CD4-positive, alpha-beta T cell treated with Interleukin-15 for 4 hours (primary cell): ENCODE results near the gene HOXB2.

ENCODE experiments used
- DNase-seq: peaks from one replicate; pipeline ENCODE4 v3.0.0-alpha.2; 2020; ENCODE audit warnings: low spot score

The HOXB2 gene

DNA sequence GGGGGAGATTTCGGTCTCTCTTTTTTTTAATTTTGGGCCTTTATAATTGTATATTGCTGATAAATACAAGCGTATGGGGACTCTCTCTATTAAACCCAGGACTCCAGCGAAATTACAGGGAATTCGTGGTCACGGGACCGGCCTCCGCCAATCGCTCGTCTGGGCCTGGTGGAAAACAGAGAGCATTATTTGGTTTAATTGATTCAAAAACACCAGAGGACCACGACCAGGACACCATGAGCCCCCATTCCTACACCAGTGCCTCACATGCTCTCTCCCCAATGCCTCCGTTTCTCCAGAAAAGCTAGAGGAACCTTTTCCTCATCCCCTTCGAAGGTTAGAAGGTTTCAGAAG lies at the start of gene HOXB2:
Gene HOXB2 (minus strand): TSS at position 88 of the 354 bp plus-strand sequence. CDS start 198 bp downstream, outside the sequence.
- no peak for DNase-seq

DNA sequence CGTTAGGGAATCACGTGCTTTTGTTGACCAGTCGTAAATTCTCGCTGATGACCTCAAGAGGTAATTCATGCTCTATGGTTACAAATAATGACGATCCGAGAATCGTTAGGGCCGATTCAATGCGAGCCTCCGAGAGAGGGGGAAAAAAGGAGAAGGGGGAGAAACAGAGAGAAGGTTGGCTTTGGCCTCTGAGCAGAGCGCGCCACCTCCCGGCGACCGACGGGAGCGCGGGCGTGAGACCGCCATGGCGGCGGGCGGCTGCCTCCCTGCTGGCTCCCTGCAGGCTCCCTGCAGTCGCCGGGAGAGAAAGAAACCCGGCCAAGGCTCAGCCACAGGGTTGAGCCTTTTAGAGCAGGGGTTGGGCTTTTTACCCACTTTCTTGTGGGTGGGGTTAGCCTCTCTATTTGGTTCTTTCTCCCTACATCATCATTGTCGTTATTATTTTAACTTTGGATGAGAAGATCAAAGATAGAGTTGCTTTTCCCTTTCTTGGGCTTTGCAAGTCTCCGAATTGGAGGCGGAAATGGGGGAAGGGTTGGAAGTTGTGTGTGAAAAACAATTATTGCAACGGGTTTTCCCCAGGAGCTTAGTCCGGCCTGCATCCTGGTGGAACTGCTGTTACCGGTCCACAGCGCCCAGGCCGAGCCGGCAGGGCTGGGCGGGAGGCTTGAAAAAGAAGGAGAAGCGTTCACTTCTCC lies 49.1 kb upstream of the HOXB2 start:
- DNase-seq, result peak; percentile 80

GRCh38 chr17:48593126-48593829 lies 48.4 kb upstream of the HOXB2 start, which contains the start of gene HOXB5:
TSS of gene HOXB5 (minus strand) at chr17:48593779. CDS start at chr17:48593682, 97 bp downstream.
- DNase-seq, result no peak

GRCh38 chr17:48592577-48592976 lies 47.7 kb upstream of the HOXB2 start:
- no peak for DNase-seq

GRCh38 chr17:48592057-48592514 lies 47.2 kb upstream of the HOXB2 start:
- DNase-seq, result no peak

DNA sequence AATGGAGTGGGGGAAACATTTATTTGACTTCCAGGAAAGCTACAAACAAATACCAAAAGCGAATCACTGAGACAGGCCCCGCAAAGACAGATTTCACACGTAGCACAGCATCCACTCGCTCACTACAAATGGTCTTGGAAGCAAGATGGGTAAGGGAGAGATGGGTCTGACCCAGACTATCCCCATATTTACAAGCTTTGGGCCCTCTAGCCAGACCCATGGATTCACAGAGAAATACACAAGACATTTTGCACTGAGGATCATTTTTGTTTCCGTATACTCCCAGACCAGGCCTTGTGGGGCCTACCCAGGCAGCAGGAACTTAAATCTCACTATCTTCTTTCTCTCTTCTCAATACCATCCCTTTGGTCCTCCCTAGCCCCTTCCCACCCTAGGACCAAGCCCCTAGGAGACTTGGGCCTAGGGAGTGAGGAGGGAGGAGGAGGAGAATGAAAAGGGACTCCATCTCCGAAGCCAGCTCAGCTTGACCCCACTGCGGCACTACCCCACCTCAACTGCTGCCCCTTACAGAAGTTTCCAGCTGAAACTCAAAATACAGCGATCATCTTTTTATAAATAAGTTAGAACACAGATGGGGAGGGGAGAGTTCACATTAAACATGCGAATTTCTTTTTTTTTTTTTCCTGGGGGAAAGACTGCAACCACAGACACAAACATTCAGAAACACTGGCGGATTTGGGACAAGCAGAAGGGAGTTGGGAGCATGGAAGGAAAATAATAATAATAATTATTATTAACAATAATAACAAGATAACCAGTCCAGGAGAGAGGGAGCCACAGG lies 46.5 kb upstream of the HOXB2 start:
- DNase-seq, result no peak

GRCh38 chr17:48590607-48591161 lies 45.8 kb upstream of the HOXB2 start:
- no peak for DNase-seq

GRCh38 chr17:48589831-48590606 lies 45.1 kb upstream of the HOXB2 start, which contains the start of gene HOXB3:
TSS of gene HOXB3 (minus strand) at chr17:48590241. CDS start at chr17:48552474, 37,767 bp downstream.
- DNase-seq, result no peak

GRCh38 chr17:48589060-48589830 lies 44.3 kb upstream of the HOXB2 start:
- DNase-seq, result no peak

GRCh38 chr17:48588528-48588927 lies 43.6 kb upstream of the HOXB2 start:
- DNase-seq, result no peak

DNA sequence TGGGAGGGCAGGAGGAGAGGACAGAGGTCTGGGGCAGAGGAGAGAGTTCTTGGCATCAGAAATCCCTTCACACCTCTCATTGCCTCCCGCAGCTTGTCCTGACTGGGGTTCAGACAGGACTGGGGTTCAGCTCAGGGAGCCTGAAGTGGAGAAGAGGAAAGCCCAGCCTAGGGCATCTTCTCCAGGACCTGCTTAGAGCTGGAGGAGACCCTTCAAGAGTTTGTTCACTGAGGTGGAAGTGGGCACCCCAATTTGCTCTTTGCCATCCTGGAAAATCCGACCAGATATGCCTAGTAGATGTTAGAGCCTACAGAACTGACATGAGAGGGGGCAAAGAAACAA lies 43.1 kb upstream of the HOXB2 start:
- DNase-seq, result no peak

DNA sequence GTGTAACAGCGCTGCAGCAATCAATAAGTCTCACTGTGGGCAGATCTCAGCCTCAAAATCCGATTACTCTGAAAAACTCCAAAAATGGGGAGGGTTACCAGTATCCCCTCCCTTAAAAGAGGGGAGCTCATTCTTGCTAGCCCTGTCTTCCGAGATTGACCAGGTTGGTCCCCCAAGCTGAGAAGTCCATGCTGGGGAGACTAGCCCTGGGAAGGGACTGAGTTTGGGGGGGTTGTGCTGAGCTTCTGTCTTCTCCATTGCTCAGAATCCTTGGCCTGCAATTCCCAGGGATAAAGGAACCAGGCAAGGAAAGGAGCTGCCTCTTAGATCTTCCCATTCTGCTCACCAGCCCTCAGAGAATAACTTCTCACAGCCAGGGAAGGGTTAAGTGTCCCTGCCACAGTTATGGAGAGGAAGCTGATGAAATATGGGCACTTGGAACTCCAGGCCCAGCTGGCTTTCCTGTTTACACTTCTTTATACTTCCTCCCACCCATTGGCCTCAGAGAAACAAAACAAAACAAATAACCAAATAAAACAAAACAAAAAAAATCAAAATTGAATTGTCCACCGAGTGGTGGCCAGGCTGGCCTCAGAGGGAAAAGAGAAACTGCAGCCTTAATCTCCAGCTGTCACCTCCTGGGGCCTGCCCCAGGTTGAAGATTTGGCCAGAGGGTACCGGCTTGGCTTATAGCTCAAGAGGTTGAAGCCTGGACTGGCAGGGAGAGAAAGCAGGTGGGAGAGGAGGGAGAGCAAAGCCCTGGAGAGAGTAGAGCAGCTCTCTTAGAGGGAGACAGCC lies 42.6 kb upstream of the HOXB2 start:
- no peak for DNase-seq

DNA sequence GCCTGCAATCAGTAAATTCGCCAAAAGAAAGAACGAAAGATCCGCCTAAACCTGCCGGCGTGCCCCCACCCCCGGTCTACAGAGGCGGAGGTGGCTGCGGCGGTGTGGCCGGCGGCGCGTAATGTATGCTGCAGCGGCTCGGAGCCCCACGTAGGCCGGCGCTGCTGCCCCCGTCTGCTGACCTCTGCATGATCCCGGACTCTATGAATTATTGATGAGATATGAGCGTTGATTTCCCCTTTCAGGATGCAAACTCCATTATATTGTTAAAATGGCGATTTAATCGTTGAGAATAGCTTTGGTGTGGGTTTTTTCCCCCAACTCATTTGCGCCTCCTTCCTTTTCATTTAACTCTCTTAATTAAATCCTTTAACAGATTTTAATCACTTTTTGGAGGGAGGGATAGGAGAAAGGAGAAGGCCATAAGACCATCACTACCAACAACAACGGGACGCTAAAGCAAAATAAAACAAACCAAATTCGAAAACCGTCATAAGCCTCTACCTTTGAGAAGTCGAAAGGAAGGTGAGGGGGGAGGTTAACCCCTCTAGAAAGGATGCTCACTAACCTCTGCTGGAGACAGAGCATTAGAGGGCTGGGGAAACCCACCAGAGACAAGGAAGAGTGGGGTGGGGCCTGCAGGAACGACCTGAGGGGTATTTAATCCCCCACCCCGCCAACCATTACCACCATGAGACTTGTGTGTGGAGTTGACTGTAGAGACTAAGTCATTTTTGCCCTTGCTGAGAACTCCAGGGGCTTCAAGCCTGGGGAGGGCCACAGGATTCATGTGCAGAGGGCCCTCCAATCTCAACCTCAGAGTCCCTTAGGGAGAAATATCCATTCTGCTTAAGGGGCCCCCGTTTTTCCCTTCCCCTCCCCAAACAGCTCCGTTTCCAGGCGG lies 41.7 kb upstream of the HOXB2 start:
- no peak for DNase-seq

DNA sequence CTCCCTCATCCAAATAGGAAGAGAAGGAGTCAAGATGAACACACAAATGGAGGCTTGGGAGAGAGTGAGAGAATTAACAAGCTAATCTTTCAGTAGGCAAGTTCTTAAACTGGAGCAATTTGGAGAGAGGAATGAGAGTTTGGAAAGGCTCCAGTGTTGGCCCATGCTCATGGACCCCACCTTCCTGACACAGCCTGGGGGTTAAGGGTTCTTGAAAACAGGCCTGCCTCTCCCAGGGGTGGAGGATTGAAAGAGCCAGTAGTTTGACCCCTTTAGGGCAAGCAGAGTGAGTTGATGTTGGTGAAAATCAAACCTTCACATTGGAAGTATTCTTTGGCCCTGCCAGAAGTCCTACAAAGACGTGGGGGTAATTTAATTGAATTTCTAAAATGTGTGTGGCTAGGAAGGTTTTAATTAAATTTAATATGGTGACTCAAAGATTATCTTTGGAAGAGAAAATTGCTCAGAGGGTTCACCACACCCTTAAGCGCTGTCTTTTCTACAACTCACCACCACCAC lies 39.4 kb upstream of the HOXB2 start:
- DNase-seq, result no peak

DNA sequence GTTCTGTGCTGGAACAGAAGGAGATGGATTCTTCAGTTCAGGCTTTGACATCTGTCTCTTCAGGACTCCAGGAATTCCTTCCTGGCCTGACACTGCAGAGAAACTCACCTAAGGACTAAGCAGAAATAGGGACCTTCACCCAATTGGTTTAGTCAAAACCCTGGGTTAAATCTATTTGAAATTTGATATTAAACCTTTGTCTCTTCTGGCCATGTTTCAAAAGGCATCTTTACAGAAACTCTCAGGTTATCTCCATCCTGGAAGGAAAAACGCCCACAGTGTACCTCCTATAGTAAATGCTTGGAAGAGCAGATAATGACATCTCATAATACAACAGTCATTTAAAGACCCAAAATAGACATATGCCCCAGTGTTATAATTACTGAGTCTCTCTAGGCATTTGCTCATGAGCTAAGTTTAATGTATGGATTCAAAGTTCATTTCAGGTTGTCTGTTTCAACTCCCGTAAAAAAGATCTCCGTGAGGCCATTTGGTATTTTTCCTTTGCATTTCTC lies 38.9 kb upstream of the HOXB2 start:
- no peak for DNase-seq

DNA sequence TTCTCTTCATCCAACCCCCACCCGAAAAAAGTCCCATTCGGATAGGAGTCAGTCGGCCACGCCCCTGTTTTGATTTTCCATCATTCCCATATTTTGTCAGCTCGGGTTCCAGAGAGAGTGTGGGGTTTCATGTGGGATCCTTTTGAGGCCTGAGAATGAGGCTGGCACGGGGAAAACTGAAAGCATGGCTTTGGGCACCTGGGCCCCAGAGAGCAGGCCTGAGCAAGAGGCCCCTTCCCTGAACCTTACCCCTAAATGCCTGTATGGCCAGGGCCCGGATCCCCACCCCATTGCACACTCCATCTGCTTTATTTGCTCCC lies 37.8 kb upstream of the HOXB2 start:
- DNase-seq, result no peak

DNA sequence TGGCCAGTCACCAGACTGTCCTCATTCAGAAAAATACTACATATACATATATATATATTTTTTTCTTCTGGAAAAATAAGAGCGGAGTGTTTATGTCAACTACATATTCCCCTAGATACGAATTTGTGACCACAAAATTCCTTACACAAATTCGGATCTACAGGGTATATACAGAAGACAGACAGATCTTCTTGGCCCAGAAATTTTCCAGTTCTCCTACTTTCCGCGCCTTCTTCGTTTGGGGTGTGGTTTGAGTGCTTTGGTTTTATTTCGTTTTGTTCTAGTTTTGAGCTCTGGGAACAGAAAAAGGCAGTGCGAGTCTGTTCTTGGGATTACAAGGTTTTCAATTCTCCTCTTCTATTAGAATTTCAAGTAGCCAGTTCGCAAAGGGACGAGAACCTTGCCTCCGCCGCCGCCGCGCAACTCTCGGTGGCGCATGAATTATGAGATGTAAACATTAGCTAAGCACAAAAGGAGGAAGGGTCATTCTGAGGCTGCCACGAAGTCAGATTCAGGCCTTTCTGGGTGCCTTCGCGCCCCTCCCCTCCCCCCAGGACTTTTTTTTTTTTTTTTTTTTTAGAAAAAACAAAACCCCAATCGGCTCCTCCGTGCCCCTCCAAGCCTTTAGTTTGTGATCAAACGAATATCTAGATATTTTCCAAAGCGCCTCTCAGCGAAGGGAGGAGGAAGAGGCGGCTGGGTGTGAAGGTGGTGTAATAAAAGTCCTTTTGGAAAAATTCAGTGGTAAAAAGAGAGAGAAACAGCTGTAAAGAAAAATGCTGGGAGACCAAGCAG lies 35.0 kb upstream of the HOXB2 start:
- no peak for DNase-seq

GRCh38 chr17:48579471-48579759 lies 34.5 kb upstream of the HOXB2 start:
- DNase-seq, result no peak
